Neural cell (in vitro differentiated cells): ENCODE measurements around the gene CSF2RB.

Experiments used
- EZH2 ChIP-seq: fragments of 200-600, 300-800 bp; shearing (Covaris generic), sonication (generic); IDR thresholded peaks from 2 replicates; pipeline ENCODE4 v1.6.1; 2014; ENCODE audit warnings: antibody characterized with exemption, low read length, borderline replicate concordance, mild to moderate bottlenecking; ENCODE audit not compliant: insufficient read depth, poor library complexity, severe bottlenecking
- POLR2AphosphoS5 ChIP-seq: IDR thresholded peaks from 2 replicates; pipeline ENCODE4 v1.6.1; 2012
- RAD21 ChIP-seq: fragments of 450-650 bp; conservative IDR thresholded peaks from 2 replicates; pipeline ENCODE4 v1.6.1; 2014; ENCODE audit warnings: antibody characterized with exemption, mild to moderate bottlenecking, moderate library complexity
- TAF1 ChIP-seq: IDR thresholded peaks from 2 replicates; pipeline ENCODE4 v1.6.1; 2012; ENCODE audit warnings: low read depth
- TF ChIP-seq, protein P1 (sequence below): fragments of 450-650 bp; IDR thresholded peaks from 2 replicates; pipeline ENCODE4 v1.5.1; 2014; ENCODE audit warnings: antibody characterized with exemption, mild to moderate bottlenecking, moderate library complexity; ENCODE audit not compliant: poor library complexity, severe bottlenecking
- TF ChIP-seq, protein P2 (sequence below): IDR thresholded peaks from 2 replicates; pipeline ENCODE4 v1.6.1; 2012; ENCODE audit warnings: borderline replicate concordance

DNA sequence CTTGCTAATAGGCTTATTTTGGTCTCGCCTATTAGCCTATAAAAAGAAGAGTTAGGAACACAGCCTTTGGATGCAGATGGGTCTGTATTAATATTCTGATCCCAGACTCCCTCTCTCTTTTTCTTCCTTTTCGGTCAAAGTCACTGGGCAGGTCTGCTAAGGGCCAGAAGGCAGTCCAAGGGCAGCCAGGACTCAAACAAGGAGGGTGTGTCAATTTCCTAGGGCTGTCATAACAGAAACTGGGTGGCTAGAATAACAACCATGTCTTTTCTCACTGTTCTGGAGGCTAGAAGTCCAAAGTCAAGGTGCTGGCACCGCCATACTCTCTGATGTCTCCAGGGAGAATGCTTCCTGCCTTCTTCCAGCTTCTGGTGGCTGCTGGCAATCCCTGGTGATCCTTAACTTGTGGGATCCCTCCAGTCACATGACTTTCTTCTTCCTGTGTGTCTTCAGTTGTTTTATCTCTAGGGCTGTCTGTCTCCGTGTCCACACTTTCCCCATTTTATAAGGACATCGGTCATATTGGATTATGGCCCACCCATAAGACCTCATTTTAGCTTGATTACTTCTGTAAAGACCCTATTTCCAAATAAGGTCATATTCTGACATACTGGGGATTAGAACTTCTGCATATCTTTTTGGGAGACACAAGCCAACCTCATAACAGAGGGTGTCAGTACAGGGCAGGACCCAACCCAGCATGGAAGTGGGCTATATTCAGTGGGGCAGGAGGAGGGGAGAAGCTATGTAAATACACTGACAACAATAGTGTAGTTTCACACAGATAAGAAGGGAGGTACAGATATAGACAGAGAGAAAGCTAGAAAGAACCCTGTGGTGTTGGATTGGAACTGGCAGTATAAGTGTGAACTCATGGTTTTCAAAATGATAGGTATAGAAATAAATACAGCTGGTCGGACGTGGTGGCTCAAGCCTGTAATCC, 5.9 kb upstream of the CSF2RB start:
- TF ChIP-seq, protein P1, sequence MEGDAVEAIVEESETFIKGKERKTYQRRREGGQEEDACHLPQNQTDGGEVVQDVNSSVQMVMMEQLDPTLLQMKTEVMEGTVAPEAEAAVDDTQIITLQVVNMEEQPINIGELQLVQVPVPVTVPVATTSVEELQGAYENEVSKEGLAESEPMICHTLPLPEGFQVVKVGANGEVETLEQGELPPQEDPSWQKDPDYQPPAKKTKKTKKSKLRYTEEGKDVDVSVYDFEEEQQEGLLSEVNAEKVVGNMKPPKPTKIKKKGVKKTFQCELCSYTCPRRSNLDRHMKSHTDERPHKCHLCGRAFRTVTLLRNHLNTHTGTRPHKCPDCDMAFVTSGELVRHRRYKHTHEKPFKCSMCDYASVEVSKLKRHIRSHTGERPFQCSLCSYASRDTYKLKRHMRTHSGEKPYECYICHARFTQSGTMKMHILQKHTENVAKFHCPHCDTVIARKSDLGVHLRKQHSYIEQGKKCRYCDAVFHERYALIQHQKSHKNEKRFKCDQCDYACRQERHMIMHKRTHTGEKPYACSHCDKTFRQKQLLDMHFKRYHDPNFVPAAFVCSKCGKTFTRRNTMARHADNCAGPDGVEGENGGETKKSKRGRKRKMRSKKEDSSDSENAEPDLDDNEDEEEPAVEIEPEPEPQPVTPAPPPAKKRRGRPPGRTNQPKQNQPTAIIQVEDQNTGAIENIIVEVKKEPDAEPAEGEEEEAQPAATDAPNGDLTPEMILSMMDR = no peak
- TF ChIP-seq TAF1 = no peak
- no peak for TF ChIP-seq RAD21
- TF ChIP-seq EZH2 = no peak
- TF ChIP-seq POLR2AphosphoS5 = no peak
- TF ChIP-seq, protein P2, sequence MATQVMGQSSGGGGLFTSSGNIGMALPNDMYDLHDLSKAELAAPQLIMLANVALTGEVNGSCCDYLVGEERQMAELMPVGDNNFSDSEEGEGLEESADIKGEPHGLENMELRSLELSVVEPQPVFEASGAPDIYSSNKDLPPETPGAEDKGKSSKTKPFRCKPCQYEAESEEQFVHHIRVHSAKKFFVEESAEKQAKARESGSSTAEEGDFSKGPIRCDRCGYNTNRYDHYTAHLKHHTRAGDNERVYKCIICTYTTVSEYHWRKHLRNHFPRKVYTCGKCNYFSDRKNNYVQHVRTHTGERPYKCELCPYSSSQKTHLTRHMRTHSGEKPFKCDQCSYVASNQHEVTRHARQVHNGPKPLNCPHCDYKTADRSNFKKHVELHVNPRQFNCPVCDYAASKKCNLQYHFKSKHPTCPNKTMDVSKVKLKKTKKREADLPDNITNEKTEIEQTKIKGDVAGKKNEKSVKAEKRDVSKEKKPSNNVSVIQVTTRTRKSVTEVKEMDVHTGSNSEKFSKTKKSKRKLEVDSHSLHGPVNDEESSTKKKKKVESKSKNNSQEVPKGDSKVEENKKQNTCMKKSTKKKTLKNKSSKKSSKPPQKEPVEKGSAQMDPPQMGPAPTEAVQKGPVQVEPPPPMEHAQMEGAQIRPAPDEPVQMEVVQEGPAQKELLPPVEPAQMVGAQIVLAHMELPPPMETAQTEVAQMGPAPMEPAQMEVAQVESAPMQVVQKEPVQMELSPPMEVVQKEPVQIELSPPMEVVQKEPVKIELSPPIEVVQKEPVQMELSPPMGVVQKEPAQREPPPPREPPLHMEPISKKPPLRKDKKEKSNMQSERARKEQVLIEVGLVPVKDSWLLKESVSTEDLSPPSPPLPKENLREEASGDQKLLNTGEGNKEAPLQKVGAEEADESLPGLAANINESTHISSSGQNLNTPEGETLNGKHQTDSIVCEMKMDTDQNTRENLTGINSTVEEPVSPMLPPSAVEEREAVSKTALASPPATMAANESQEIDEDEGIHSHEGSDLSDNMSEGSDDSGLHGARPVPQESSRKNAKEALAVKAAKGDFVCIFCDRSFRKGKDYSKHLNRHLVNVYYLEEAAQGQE = no peak
